ENCODE results near the gene TMTC3.

The TMTC3 gene

GRCh38 chr12:88179436-88180014 lies 37.4 kb downstream of the TMTC3 start:
- Histone ChIP-seq H3K4me3 (ENCODE audit: low read length) (no peak overlapping the region), H3K36me3 (ENCODE audit: control insufficient read depth, insufficient read depth, low read length) (peaks cover 10% of the 10 kb centered on the region), H3K27me3 (ENCODE audit: control insufficient read depth, insufficient read depth, low read length) (no peaks in the 10 kb centered on the region), H3K4me1 (ENCODE audit: control insufficient read depth, insufficient read depth, low read length) (no peaks in the 10 kb centered on the region), H3K9ac (ENCODE audit: low read length) (no peak overlapping the region), H3K27ac (ENCODE audit: low read depth, low read length) (no peak overlapping the region)

- Histone ChIP-seq H3K4me1 (ENCODE audit: control insufficient read depth, insufficient read depth, low read length) (no peaks in the 10 kb centered on the region), H3K36me3 (ENCODE audit: control insufficient read depth, insufficient read depth, low read length) (peaks cover 10% of the 10 kb centered on the region), H3K4me3 (ENCODE audit: low read length) (no peak overlapping the region), H3K27ac (ENCODE audit: low read depth, low read length) (no peak overlapping the region), H3K27me3 (ENCODE audit: control insufficient read depth, insufficient read depth, low read length) (no peaks in the 10 kb centered on the region), H3K9ac (ENCODE audit: low read length) (no peak overlapping the region)
These were observed 39.8 kb downstream of the TMTC3 start for GRCh38 chr12:88181881-88182280.

- peaks cover 10% of the 10 kb centered on the region for H3K36me3 ChIP-seq (ENCODE audit: control insufficient read depth, insufficient read depth, low read length)
These were observed 40.3 kb downstream of the TMTC3 start for GRCh38 chr12:88182416-88182815.

GRCh38 chr12:88184196-88184595 lies 42.1 kb downstream of the TMTC3 start:
- H3K4me1 ChIP-seq (ENCODE audit: control insufficient read depth, insufficient read depth, low read length), result no peaks in the 10 kb centered on the region
- peaks cover 10% of the 10 kb centered on the region for H3K36me3 ChIP-seq (ENCODE audit: control insufficient read depth, insufficient read depth, low read length)
- no peaks in the 10 kb centered on the region for H3K27me3 ChIP-seq (ENCODE audit: control insufficient read depth, insufficient read depth, low read length)
- H3K27ac ChIP-seq (ENCODE audit: low read depth, low read length), result no peak overlapping the region
- no peak overlapping the region for H3K9ac ChIP-seq (ENCODE audit: low read length)
- H3K4me3 ChIP-seq (ENCODE audit: low read length), result no peak overlapping the region

More at GRCh38 chr12:88182416-88182815, 40.3 kb downstream of the TMTC3 start:
- no peaks in the 10 kb centered on the region for H3K27me3 ChIP-seq (ENCODE audit: control insufficient read depth, insufficient read depth, low read length)
- H3K4me1 ChIP-seq (ENCODE audit: control insufficient read depth, insufficient read depth, low read length), result no peaks in the 10 kb centered on the region
- no peak overlapping the region for H3K4me3 ChIP-seq (ENCODE audit: low read length)
- no peak overlapping the region for H3K27ac ChIP-seq (ENCODE audit: low read depth, low read length)
- H3K9ac ChIP-seq (ENCODE audit: low read length), result no peak overlapping the region

- H3K27me3 ChIP-seq (ENCODE audit: control insufficient read depth, insufficient read depth, low read length), result no peaks in the 10 kb centered on the region
- H3K36me3 ChIP-seq (ENCODE audit: control insufficient read depth, insufficient read depth, low read length), result peaks cover 7% of the 10 kb centered on the region
- H3K9ac ChIP-seq (ENCODE audit: low read length), result no peak overlapping the region
- H3K4me3 ChIP-seq (ENCODE audit: low read length), result no peak overlapping the region
- H3K4me1 ChIP-seq (ENCODE audit: control insufficient read depth, insufficient read depth, low read length), result no peaks in the 10 kb centered on the region
- no peak overlapping the region for H3K27ac ChIP-seq (ENCODE audit: low read depth, low read length)
These were observed 43.2 kb downstream of the TMTC3 start for GRCh38 chr12:88185279-88185678.

GRCh38 chr12:88185988-88186387 lies 43.9 kb downstream of the TMTC3 start:
- H3K9ac ChIP-seq (ENCODE audit: low read length), result no peak overlapping the region
- H3K36me3 ChIP-seq (ENCODE audit: control insufficient read depth, insufficient read depth, low read length), result peaks cover 6% of the 10 kb centered on the region
- H3K27ac ChIP-seq (ENCODE audit: low read depth, low read length), result no peak overlapping the region
- no peak overlapping the region for H3K4me3 ChIP-seq (ENCODE audit: low read length)
- H3K4me1 ChIP-seq (ENCODE audit: control insufficient read depth, insufficient read depth, low read length), result no peaks in the 10 kb centered on the region
- no peaks in the 10 kb centered on the region for H3K27me3 ChIP-seq (ENCODE audit: control insufficient read depth, insufficient read depth, low read length)

- H3K4me3 ChIP-seq (ENCODE audit: low read length), result no peak overlapping the region
- H3K36me3 ChIP-seq (ENCODE audit: control insufficient read depth, insufficient read depth, low read length), result peaks cover 6% of the 10 kb centered on the region
- H3K27me3 ChIP-seq (ENCODE audit: control insufficient read depth, insufficient read depth, low read length), result no peaks in the 10 kb centered on the region
- H3K27ac ChIP-seq (ENCODE audit: low read depth, low read length), result no peak overlapping the region
- no peaks in the 10 kb centered on the region for H3K4me1 ChIP-seq (ENCODE audit: control insufficient read depth, insufficient read depth, low read length)
- no peak overlapping the region for H3K9ac ChIP-seq (ENCODE audit: low read length)
These were observed 45.5 kb downstream of the TMTC3 start for GRCh38 chr12:88187571-88187970.

- Histone ChIP-seq H3K27me3 (ENCODE audit: control insufficient read depth, insufficient read depth, low read length) (no peaks in the 10 kb centered on the region), H3K4me3 (ENCODE audit: low read length) (no peak overlapping the region), H3K9ac (ENCODE audit: low read length) (no peak overlapping the region), H3K4me1 (ENCODE audit: control insufficient read depth, insufficient read depth, low read length) (no peaks in the 10 kb centered on the region), H3K36me3 (ENCODE audit: control insufficient read depth, insufficient read depth, low read length) (peaks cover 6% of the 10 kb centered on the region), H3K27ac (ENCODE audit: low read depth, low read length) (no peak overlapping the region)
These were observed 46.1 kb downstream of the TMTC3 start for GRCh38 chr12:88188180-88188579.

- no peaks in the 10 kb centered on the region for H3K4me1 ChIP-seq (ENCODE audit: control insufficient read depth, insufficient read depth, low read length)
- H3K4me3 ChIP-seq (ENCODE audit: low read length), result no peak overlapping the region
- no peaks in the 10 kb centered on the region for H3K27me3 ChIP-seq (ENCODE audit: control insufficient read depth, insufficient read depth, low read length)
- H3K36me3 ChIP-seq (ENCODE audit: control insufficient read depth, insufficient read depth, low read length), result peaks cover 2% of the 10 kb centered on the region
- no peak overlapping the region for H3K27ac ChIP-seq (ENCODE audit: low read depth, low read length)
- H3K9ac ChIP-seq (ENCODE audit: low read length), result no peak overlapping the region
These were observed 50.3 kb downstream of the TMTC3 start for GRCh38 chr12:88192426-88192825.

- Histone ChIP-seq H3K36me3 (ENCODE audit: control insufficient read depth, insufficient read depth, low read length) (peaks cover 2% of the 10 kb centered on the region), H3K9ac (ENCODE audit: low read length) (no peak overlapping the region), H3K27me3 (ENCODE audit: control insufficient read depth, insufficient read depth, low read length) (no peaks in the 10 kb centered on the region)
These were observed 52.8 kb downstream of the TMTC3 start for GRCh38 chr12:88194868-88195267.

GRCh38 chr12:88200029-88200428 lies 57.9 kb downstream of the TMTC3 start:
- Histone ChIP-seq H3K9ac (ENCODE audit: low read length) (no peak overlapping the region), H3K4me1 (ENCODE audit: control insufficient read depth, insufficient read depth, low read length) (no peaks in the 10 kb centered on the region), H3K27me3 (ENCODE audit: control insufficient read depth, insufficient read depth, low read length) (no peaks in the 10 kb centered on the region), H3K27ac (ENCODE audit: low read depth, low read length) (no peak overlapping the region), H3K4me3 (ENCODE audit: low read length) (no peak overlapping the region), H3K36me3 (ENCODE audit: control insufficient read depth, insufficient read depth, low read length) (no peaks in the 10 kb centered on the region)

More at GRCh38 chr12:88194868-88195267, 52.8 kb downstream of the TMTC3 start:
- Histone ChIP-seq H3K4me3 (ENCODE audit: low read length) (no peak overlapping the region), H3K27ac (ENCODE audit: low read depth, low read length) (no peak overlapping the region), H3K4me1 (ENCODE audit: control insufficient read depth, insufficient read depth, low read length) (no peaks in the 10 kb centered on the region)

GRCh38 chr12:88202500-88202899 lies 60.4 kb downstream of the TMTC3 start:
- H3K4me1 ChIP-seq (ENCODE audit: control insufficient read depth, insufficient read depth, low read length), result no peaks in the 10 kb centered on the region
- no peaks in the 10 kb centered on the region for H3K36me3 ChIP-seq (ENCODE audit: control insufficient read depth, insufficient read depth, low read length)
- H3K27me3 ChIP-seq (ENCODE audit: control insufficient read depth, insufficient read depth, low read length), result no peaks in the 10 kb centered on the region
- no peak overlapping the region for H3K9ac ChIP-seq (ENCODE audit: low read length)
- H3K4me3 ChIP-seq (ENCODE audit: low read length), result no peak overlapping the region
- H3K27ac ChIP-seq (ENCODE audit: low read depth, low read length), result no peak overlapping the region

- Histone ChIP-seq H3K4me1 (ENCODE audit: control insufficient read depth, insufficient read depth, low read length) (no peaks in the 10 kb centered on the region), H3K9ac (ENCODE audit: low read length) (no peak overlapping the region), H3K27ac (ENCODE audit: low read depth, low read length) (no peak overlapping the region), H3K4me3 (ENCODE audit: low read length) (no peak overlapping the region), H3K27me3 (ENCODE audit: control insufficient read depth, insufficient read depth, low read length) (no peaks in the 10 kb centered on the region), H3K36me3 (ENCODE audit: control insufficient read depth, insufficient read depth, low read length) (no peaks in the 10 kb centered on the region)
These were observed 64.5 kb downstream of the TMTC3 start for GRCh38 chr12:88206601-88207000.

Data from rectal smooth muscle tissue (tissue), 1 donor.